HEK293 (cell line): ENCODE results near the gene AMACR.
"Not testable (repeated sequence)": the region's sequence is repeated elsewhere in the genome, so short reads cannot be mapped to it uniquely, and the experiment has no call there.

Experiments
- CTCF ChIA-PET: fragments of 350-600 bp; formaldehyde crosslinking; extraction: SDS; loops from one replicate; lab custom pipeline; 2021; ENCODE audit warnings: antibody characterized with exemption; lab: Yijun Ruan, JAX
- POLR2A ChIA-PET: fragments of 300-600 bp; formaldehyde crosslinking; extraction: SDS; loops from one replicate; lab custom pipeline; 2020; ENCODE audit warnings: antibody characterized with exemption, inconsistent platforms; lab: Yijun Ruan, JAX
- H3K27ac ChIP-seq: fragments of 200-500 bp; sonication (Bioruptor generic); 2 replicates; pipeline ENCODE4 v1.5.1; 2014; ENCODE audit warnings: low read depth, low read length, control low read depth, inconsistent platforms; ENCODE audit errors: extremely low read depth
- H3K36me3 ChIP-seq, 2 experiments: fragments of 200-500 bp in 1 of 2; sonication (Bioruptor generic) in 1 of 2; 1 replicate in 1 of 2; 2 replicates in 1 of 2; pipeline ENCODE4 v1.5.1; 2014 to 2017; ENCODE audit warnings: inconsistent platforms in 2 of 2, low read length in 2 of 2; ENCODE audit not compliant: control insufficient read depth in 2 of 2, insufficient read depth in 1 of 2
- H3K4me1 ChIP-seq: fragments of 200-500 bp; sonication (Bioruptor generic); 2 replicates; pipeline ENCODE4 v1.5.1; 2014; ENCODE audit warnings: mild to moderate bottlenecking, low read length, inconsistent platforms; ENCODE audit not compliant: control insufficient read depth, insufficient read depth
- H3K4me3 ChIP-seq: 2 replicates; pipeline ENCODE4 v1.5.1; 2011; ENCODE audit warnings: low read depth, mild to moderate bottlenecking, control low read depth, low read length, moderate library complexity
- H3K9me3 ChIP-seq: fragments of 200-500 bp; sonication (Bioruptor generic); 2 replicates; pipeline ENCODE4 v1.5.1; 2014; ENCODE audit warnings: low read depth, low read length, inconsistent platforms; ENCODE audit not compliant: control insufficient read depth, insufficient read depth
- BCL11B ChIP-seq: fragments of 450-650 bp; formaldehyde crosslinking; IDR thresholded peaks from 2 replicates; pipeline ENCODE4 v1.5.1; 2016; ENCODE audit warnings: low read depth, missing biosample characterization, missing genetic modification characterization
- GLI4 ChIP-seq: fragments of 450-650 bp; formaldehyde crosslinking; IDR thresholded peaks from 2 replicates; pipeline ENCODE4 v1.5.1; 2016; ENCODE audit warnings: missing biosample characterization, missing genetic modification characterization
- ZFP3 ChIP-seq: fragments of 450-650 bp; formaldehyde crosslinking; IDR thresholded peaks from 2 replicates; pipeline ENCODE4 v1.5.1; 2016; ENCODE audit warnings: low read depth, missing biosample characterization, missing genetic modification characterization
- ZNF157 ChIP-seq: fragments of 450-650 bp; formaldehyde crosslinking; IDR thresholded peaks from 2 replicates; pipeline ENCODE4 v1.5.1; 2016; ENCODE audit warnings: missing biosample characterization, missing genetic modification characterization
- ZNF174 ChIP-seq: fragments of 450-650 bp; formaldehyde crosslinking; IDR thresholded peaks from 2 replicates; pipeline ENCODE4 v1.5.0; 2017; ENCODE audit warnings: missing biosample characterization, mild to moderate bottlenecking, missing genetic modification characterization
- ZNF175 ChIP-seq: fragments of 450-650 bp; formaldehyde crosslinking; IDR thresholded peaks from 2 replicates; pipeline ENCODE4 v1.5.1; 2016; ENCODE audit warnings: missing biosample characterization, missing genetic modification characterization
- ZNF391 ChIP-seq: fragments of 450-650 bp; formaldehyde crosslinking; IDR thresholded peaks from 2 replicates; pipeline ENCODE4 v1.5.1; 2016; ENCODE audit warnings: low read depth, missing biosample characterization, missing genetic modification characterization, borderline replicate concordance
- ZNF416 ChIP-seq: fragments of 450-650 bp; formaldehyde crosslinking; IDR thresholded peaks from 2 replicates; pipeline ENCODE4 v1.5.1; 2016; ENCODE audit warnings: missing biosample characterization, missing genetic modification characterization
- ZNF510 ChIP-seq: fragments of 450-650 bp; formaldehyde crosslinking; IDR thresholded peaks from 2 replicates; pipeline ENCODE4 v1.5.1; 2018; ENCODE audit warnings: mild to moderate bottlenecking, missing genetic modification characterization, missing biosample characterization; ENCODE audit not compliant: insufficient replicate concordance
- ZNF513 ChIP-seq: fragments of 450-650 bp; IDR thresholded peaks from 2 replicates; pipeline ENCODE4 v1.5.1; 2018; ENCODE audit warnings: missing biosample characterization, missing genetic modification characterization
- ZNF548 ChIP-seq: fragments of 450-650 bp; formaldehyde crosslinking; IDR thresholded peaks from 2 replicates; pipeline ENCODE4 v1.5.1; 2016; ENCODE audit warnings: missing biosample characterization, missing genetic modification characterization
- ZNF629 ChIP-seq: fragments of 450-650 bp; formaldehyde crosslinking; IDR thresholded peaks from 2 replicates; pipeline ENCODE4 v1.5.1; 2017; ENCODE audit warnings: missing biosample characterization, missing genetic modification characterization
- ZNF664 ChIP-seq: fragments of 450-650 bp; formaldehyde crosslinking; IDR thresholded peaks from 2 replicates; pipeline ENCODE4 v1.5.1; 2016; ENCODE audit warnings: missing biosample characterization, missing genetic modification characterization
- ZNF670 ChIP-seq: fragments of 450-650 bp; formaldehyde crosslinking; IDR thresholded peaks from 2 replicates; pipeline ENCODE4 v1.5.1; 2016; ENCODE audit warnings: missing biosample characterization, missing genetic modification characterization, low read depth
- ZNF701 ChIP-seq: fragments of 450-650 bp; formaldehyde crosslinking; IDR thresholded peaks from 2 replicates; pipeline ENCODE4 v1.5.1; 2016; ENCODE audit warnings: missing biosample characterization, missing genetic modification characterization
- ZNF704 ChIP-seq: fragments of 450-650 bp; formaldehyde crosslinking; IDR thresholded peaks from 2 replicates; pipeline ENCODE4 v1.5.1; 2016; ENCODE audit warnings: missing biosample characterization, missing genetic modification characterization

Gene AMACR

GRCh38 chr5:33958176-33958575, 49.7 kb downstream of the AMACR start (continued):
- TF ChIP-seq ZNF704 (tag by site-specific recombination) (no peak), ZNF664 (tag by site-specific recombination) (no peak), ZNF629 (tag by site-specific recombination) (no peak)

- H3K27ac ChIP-seq = no peak overlapping the region
- POLR2A ChIA-PET = no interaction called here
- TF ChIP-seq ZNF175 = no peak
- no peak for TF ChIP-seq ZNF670 (tag by site-specific recombination)
- TF ChIP-seq ZNF174 = no peak
- TF ChIP-seq ZNF701 (tag by site-specific recombination) = no peak
- TF ChIP-seq ZNF513 (tag by site-specific recombination) = no peak
- no peak for TF ChIP-seq ZNF510 (tag by site-specific recombination)
- no peak for TF ChIP-seq ZFP3 (tag by site-specific recombination)
- H3K36me3 ChIP-seq = no peaks in the 10 kb centered on the region
- H3K4me1 ChIP-seq = no peaks in the 10 kb centered on the region
- H3K4me3 ChIP-seq = no peak overlapping the region
- no peaks in the 10 kb centered on the region for H3K9me3 ChIP-seq
- CTCF ChIA-PET = interaction anchor here (1.4 kb wide), 1 partner anchor 12 kb away, joined by 4 read pairs; no protein-coding TSS in a partner anchor
Measured at GRCh38 chr5:33957577-33958150, 50.2 kb downstream of the AMACR start.

- H3K36me3 ChIP-seq, POLR2A ChIA-PET, CTCF ChIA-PET, H3K9me3 ChIP-seq, H3K4me1 ChIP-seq, H3K27ac ChIP-seq, H3K4me3 ChIP-seq: not testable (repeated sequence)
Measured at GRCh38 chr5:33952175-33952574, 55.7 kb downstream of the AMACR start.

- Histone ChIP-seq H3K4me1 (no peaks in the 10 kb centered on the region), H3K4me3 (no peak overlapping the region), H3K27ac (no peak overlapping the region), H3K9me3 (no peaks in the 10 kb centered on the region; the same call in 1 of the 2 replicates), H3K36me3 (no peaks in the 10 kb centered on the region)
- TF ChIP-seq BCL11B (no peak), GLI4 (tag by site-specific recombination) (no peak), ZNF157 (tag by site-specific recombination) (no peak), ZNF416 (tag by site-specific recombination) (no peak), ZNF391 (tag by site-specific recombination) (no peak), ZNF548 (tag by site-specific recombination) (no peak)
- CTCF ChIA-PET = interaction anchor here (0.6 to 1.1 kb wide), 3 partner anchors 9 to 192 kb away, joined by 3 read pairs; no protein-coding TSS in a partner anchor
- POLR2A ChIA-PET = no interaction called here
Measured at GRCh38 chr5:33944543-33945132, 63.2 kb downstream of the AMACR start.
